ENCODE results near the gene GLIS1. TPM values are rescaled to one million over a fixed set of nuclear protein-coding genes. Genes with fewer than 3 reads are reported as not detected.
A peak's percentile ranks its signal among the peaks of the same experiment; 100 is the strongest.

Gene GLIS1
- total and polyA plus RNA-seq, 2 of the 8 experiments (the other 6 are each of a cell fraction or from before 2014, with no cell fraction given) = 0.15 to 0.22 TPM

GRCh38 chr1:53600561-53600960, 138.4 kb downstream of the GLIS1 start (continued):
- TF ChIP-seq RAD21 (IDR thresholded peaks at IDR 0.05 in 1 of 2, conservative IDR thresholded peaks at IDR 0.05 in 1 of 2; ENCODE audit: low read depth in 2 of 2, low read length in 2 of 2) = 0 out of 4 replicates have a peak, but pooled peaks of 1 of the 2 experiments have one; percentile 2
- no peak for TF ChIP-seq TAF7 (optimal IDR thresholded peaks at IDR 0.05; ENCODE audit: borderline replicate concordance, low read depth, low read length)
- no peak for TF ChIP-seq TEAD4 (IDR thresholded peaks at IDR 0.05; ENCODE audit: low read depth, low read length)
- TF ChIP-seq HDAC2 (IDR thresholded peaks at IDR 0.05; ENCODE audit: borderline replicate concordance in 1 of 2, low read depth in 2 of 2, low read length in 2 of 2) = no peak
- no peak for TF ChIP-seq POLR2A (IDR thresholded peaks at IDR 0.05; ENCODE audit: control extremely low read depth in 1 of 2, low read depth in 2 of 2, low read length in 2 of 2)
- no peak for TF ChIP-seq CHD1 (IDR thresholded peaks at IDR 0.05; ENCODE audit: low read depth, low read length)
- no peak for TF ChIP-seq POLR2AphosphoS5 (IDR thresholded peaks at IDR 0.05; ENCODE audit: low read depth, low read length)
- no peak for TF ChIP-seq RFX5 (IDR thresholded peaks at IDR 0.05; ENCODE audit: borderline replicate concordance, low read depth, low read length)
- no peak for TF ChIP-seq TAF1 (IDR thresholded peaks at IDR 0.05; ENCODE audit: low read depth, low read length)
- TF ChIP-seq EZH2 (IDR thresholded peaks at IDR 0.05; ENCODE audit: low read depth, low read length, severe bottlenecking) = no peak
- TF ChIP-seq SIX5 (IDR thresholded peaks at IDR 0.05; ENCODE audit: low read depth, low read length) = no peak
- no peak for TF ChIP-seq HDAC6 (IDR thresholded peaks at IDR 0.05; ENCODE audit: low read depth, low read length)

Measured in H1 (cell line).